ENCODE results near the gene RANBP3.

- TF ChIP-seq CTCF (IDR thresholded peaks at IDR 0.05 in 4 of 5, conservative IDR thresholded peaks at IDR 0.05 in 1 of 5) (no peak), POLR2A (IDR thresholded peaks at IDR 0.05) (no peak)
These were observed 11.6 kb upstream of the RANBP3 start for GRCh38 chr19:5989388-5990074.

All from gastrocnemius medialis (tissue), 4 donors.